ENCODE results near the gene GPR84. TPM values are rescaled to one million over a fixed set of nuclear protein-coding genes. Genes with fewer than 3 reads are reported as not detected.
A peak's percentile ranks its signal among the peaks of the same experiment; 100 is the strongest.
"Not testable (repeated sequence)": the region's sequence is repeated elsewhere in the genome, so short reads cannot be mapped to it uniquely, and the experiment has no call there.

The GPR84 gene
- total RNA-seq, 2 donors from 2014 or later = 0.43 TPM; not detected in 1

- Histone ChIP-seq H3K36me3 (no peaks in the 10 kb centered on the region), H3K9me3 (no peaks in the 10 kb centered on the region), H3K4me1 (peaks cover 0 to 32% of the 10 kb centered on the region in 2 donors), H3K27me3 (no peaks in the 10 kb centered on the region), H3K27ac (peak overlapping the region; percentile 86 to 90), H3K4me3 (peak overlapping the region; percentile 56 to 67)
- no peak for DNase-seq (ENCODE audit: low spot score)
- TF ChIP-seq CTCF (IDR thresholded peaks at IDR 0.05) = no peak
Measured at GRCh38 chr12:54358191-54358944, 5.9 kb downstream of the GPR84 start.

GRCh38 chr12:54357506-54358190, 6.6 kb downstream of the GPR84 start:
- Histone ChIP-seq H3K4me1 (peaks cover 0 to 38% of the 10 kb centered on the region in 2 donors), H3K27me3 (no peaks in the 10 kb centered on the region), H3K27ac (peak overlapping the region in 1 of 2 donors; percentile 90), H3K9me3 (no peaks in the 10 kb centered on the region), H3K36me3 (no peaks in the 10 kb centered on the region), H3K4me3 (no peak overlapping the region)
- no peak for DNase-seq (ENCODE audit: low spot score)
- no peak for TF ChIP-seq CTCF (IDR thresholded peaks at IDR 0.05)

GRCh38 chr12:54356951-54357356, 7.3 kb downstream of the GPR84 start:
- peaks cover 0 to 45% of the 10 kb centered on the region in 2 donors for H3K4me1 ChIP-seq

GRCh38 chr12:54356228-54356627, 8.1 kb downstream of the GPR84 start:
- no peak overlapping the region for H3K27ac ChIP-seq
- H3K36me3 ChIP-seq = peaks cover 2% of the 10 kb centered on the region
- no peaks in the 10 kb centered on the region for H3K27me3 ChIP-seq
- H3K9me3 ChIP-seq = no peaks in the 10 kb centered on the region
- no peak for TF ChIP-seq CTCF (IDR thresholded peaks at IDR 0.05)
- no peak overlapping the region for H3K4me3 ChIP-seq
- H3K4me1 ChIP-seq = peaks cover 0 to 47% of the 10 kb centered on the region in 2 donors
- no peak for DNase-seq (ENCODE audit: low spot score)

More at GRCh38 chr12:54356951-54357356, 7.3 kb downstream of the GPR84 start:
- DNase-seq (ENCODE audit: low spot score) = no peak
- TF ChIP-seq CTCF (IDR thresholded peaks at IDR 0.05) = no peak
- Histone ChIP-seq H3K4me3 (no peak overlapping the region), H3K27me3 (no peaks in the 10 kb centered on the region), H3K27ac (no peak overlapping the region), H3K9me3 (no peaks in the 10 kb centered on the region), H3K36me3 (no peaks in the 10 kb centered on the region)

GRCh38 chr12:54355104-54355815, 9.0 kb downstream of the GPR84 start:
- Histone ChIP-seq H3K4me3 (no peak overlapping the region), H3K4me1 (peaks cover 0 to 42% of the 10 kb centered on the region in 2 donors), H3K9me3 (no peaks in the 10 kb centered on the region), H3K27me3 (no peaks in the 10 kb centered on the region), H3K36me3 (peaks cover 12% of the 10 kb centered on the region), H3K27ac (no peak overlapping the region)
- TF ChIP-seq CTCF (IDR thresholded peaks at IDR 0.05) = no peak
- DNase-seq (ENCODE audit: low spot score) = no peak

GRCh38 chr12:54354271-54354670, 10.0 kb downstream of the GPR84 start:
- Histone ChIP-seq H3K4me1 (peaks cover 0 to 33% of the 10 kb centered on the region in 2 donors), H3K36me3 (peaks cover 22% of the 10 kb centered on the region)
- not testable (repeated sequence) for H3K27me3 ChIP-seq; H3K9me3 ChIP-seq; H3K4me3 ChIP-seq; DNase-seq (ENCODE audit: low spot score); H3K27ac ChIP-seq
